Pericardium fibroblast (primary cell): ENCODE results near the gene CRYGN. TPM values are rescaled to one million over a fixed set of nuclear protein-coding genes. Genes with fewer than 3 reads are reported as not detected.

Source experiments
- total RNA-seq: library from RNA; depleted of rRNA; stranded (reverse); fragments of >200 nt; gene quantifications from 2 replicates; pipeline ENCODE4 v1.2.3, GENCODE V29; 2015

CRYGN gene, protein sequence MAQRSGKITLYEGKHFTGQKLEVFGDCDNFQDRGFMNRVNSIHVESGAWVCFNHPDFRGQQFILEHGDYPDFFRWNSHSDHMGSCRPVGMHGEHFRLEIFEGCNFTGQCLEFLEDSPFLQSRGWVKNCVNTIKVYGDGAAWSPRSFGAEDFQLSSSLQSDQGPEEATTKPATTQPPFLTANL
- under 0.01 TPM in 1 of 2 replicates, not detected in the other for total RNA-seq

DNA sequence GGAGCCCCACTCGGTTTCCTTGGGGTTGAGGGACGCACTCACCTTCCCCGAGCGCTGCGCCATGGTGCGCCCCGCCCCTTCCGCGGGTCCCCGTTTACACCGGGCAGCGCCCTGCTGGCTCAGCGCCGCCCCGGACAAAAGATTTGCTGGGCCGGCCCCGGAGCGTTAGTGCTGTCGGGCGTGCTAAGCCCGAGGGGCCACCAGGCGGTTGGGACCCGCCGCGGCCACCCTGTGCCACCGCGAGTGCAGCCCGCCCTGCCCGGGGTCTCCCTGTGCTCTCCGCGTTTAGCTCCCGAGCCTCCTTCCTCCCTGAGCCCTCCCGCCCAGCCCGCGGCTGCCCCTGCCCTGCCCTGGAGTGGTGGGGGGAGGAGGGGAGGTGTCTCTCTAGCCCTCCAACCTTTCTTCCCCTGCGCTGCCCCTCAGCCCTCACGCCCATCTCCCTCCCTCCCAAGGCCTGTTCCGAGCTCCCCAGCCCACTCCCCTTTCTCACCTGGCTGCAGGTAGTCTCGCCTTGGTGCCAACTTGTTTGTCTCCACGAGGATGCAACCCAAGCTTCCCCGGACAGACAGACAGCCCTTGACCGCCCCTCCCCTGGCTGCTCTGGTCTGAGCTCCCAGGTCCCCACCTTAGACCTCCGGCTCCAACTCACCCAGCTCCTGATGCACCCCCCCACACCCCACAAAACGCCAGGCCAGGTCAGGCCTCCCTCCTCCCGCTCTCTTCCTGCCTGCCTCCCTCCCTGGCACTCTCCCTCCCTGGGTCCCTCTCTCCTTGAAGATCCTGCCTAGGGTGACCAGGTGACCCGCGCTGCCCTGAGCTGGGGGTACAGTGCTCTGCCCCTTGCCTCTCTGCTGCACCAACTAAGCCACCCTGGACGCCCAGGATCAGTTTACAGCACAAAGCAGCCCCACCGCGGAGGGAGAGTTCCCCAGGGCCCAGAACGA is at the start of gene CRYGN:
Gene CRYGN (minus strand): TSS at position 287 of the 944 bp plus-strand sequence. CDS start 224 bp downstream, at position 63.

DNA sequence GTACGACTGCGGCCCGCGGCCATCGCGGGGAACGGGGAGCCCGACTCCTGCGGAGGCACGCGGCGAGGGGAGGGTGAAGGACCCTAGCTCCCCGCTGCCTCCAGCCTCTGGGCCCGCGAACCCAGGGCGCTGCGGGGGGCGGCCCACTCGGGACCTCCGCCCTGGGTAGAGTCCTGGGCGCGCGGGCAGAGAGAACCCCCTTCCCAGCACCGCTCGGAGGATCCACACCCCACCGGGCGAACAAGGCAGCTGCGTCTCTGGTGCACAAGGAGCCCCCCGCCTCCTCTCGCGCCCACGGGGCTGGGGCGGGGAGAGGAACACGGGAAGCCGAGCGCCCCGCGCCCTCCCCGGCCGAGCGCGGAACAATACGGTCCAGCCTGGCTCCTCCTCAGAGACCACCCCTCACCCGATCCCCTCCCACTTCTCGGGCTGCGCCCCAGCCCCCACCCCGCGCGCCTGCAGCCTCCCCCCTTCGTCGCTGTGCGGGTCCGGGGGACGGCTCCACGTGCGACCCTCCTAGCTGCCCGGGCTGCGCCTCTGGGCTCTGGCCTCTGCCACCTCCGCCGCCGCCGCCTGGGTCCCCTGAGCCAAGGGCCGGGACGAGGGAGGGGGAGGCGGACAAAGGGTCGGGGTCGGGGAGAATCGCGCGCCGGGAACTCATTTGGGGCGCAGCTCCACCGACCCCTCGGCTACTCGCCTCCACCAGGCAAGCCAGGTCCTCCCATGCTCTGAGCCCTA is 30.1 kb downstream of the CRYGN start, which contains the start of gene WDR86:
Gene WDR86 (minus strand): TSS at position 372 of the 738 bp plus-strand sequence. CDS start 449 bp downstream, outside the sequence.

Other genes starting within 250 kb of the CRYGN start
- not detected in 2 replicates for gene H2BK1, start 229.7 kb downstream of the CRYGN start, total RNA-seq
- gene ABCF2, start 212.9 kb downstream of the CRYGN start, total RNA-seq: 34.2 and 43.7 TPM in 2 replicates
- 56.2 and 89.6 TPM in 2 replicates for gene CHPF2, start 207.7 kb downstream of the CRYGN start, total RNA-seq
- 58.6 and 67.7 TPM in 2 replicates for gene SMARCD3, start 191.4 kb downstream of the CRYGN start, total RNA-seq
- 30.7 TPM in 2 replicates for gene NUB1, start 98.3 kb downstream of the CRYGN start, total RNA-seq
- gene WDR86, start 30.1 kb downstream of the CRYGN start, total RNA-seq: 2.3 and 7.6 TPM in 2 replicates
- 46.1 and 84.6 TPM in 2 replicates for gene RHEB, start 79.8 kb upstream of the CRYGN start, total RNA-seq